HepG2 (cell line): ENCODE measurements around the gene TCN2. TPM values are rescaled to one million over a fixed set of nuclear protein-coding genes. Genes with fewer than 3 reads are reported as not detected.

Source experiments
- BRCA1 ChIP-seq: sonication (generic); formaldehyde crosslinking; IDR thresholded peaks from 2 replicates; pipeline ENCODE4 v1.4.0; 2020; ENCODE audit warnings: missing genetic modification reagents
- CCDC6 ChIP-seq: sonication (generic); formaldehyde crosslinking; IDR thresholded peaks from 2 replicates; pipeline ENCODE4 v1.8.1; 2022; ENCODE audit warnings: mild to moderate bottlenecking, missing genetic modification reagents, moderate library complexity
- DRAP1 ChIP-seq: IDR thresholded peaks from 2 replicates; pipeline ENCODE4 v1.6.1; 2016; ENCODE audit warnings: missing genetic modification reagents, missing compliant biosample characterization
- E2F2 ChIP-seq: sonication (generic); formaldehyde crosslinking; IDR thresholded peaks from 2 replicates; pipeline ENCODE4 v1.4.0; 2020; ENCODE audit warnings: missing genetic modification reagents, borderline replicate concordance
- FOSL2 ChIP-seq: sonication (generic); formaldehyde crosslinking; IDR thresholded peaks from 2 replicates; pipeline ENCODE4 v1.4.0; 2020; ENCODE audit warnings: missing genetic modification reagents
- HHEX ChIP-seq: IDR thresholded peaks from 2 replicates; pipeline ENCODE4 v1.6.1; 2016; ENCODE audit warnings: control low read depth
- HMGXB4 ChIP-seq, 2 experiments: sonication (generic) in 1 of 2; formaldehyde crosslinking in 1 of 2; IDR thresholded peaks; 2 replicates each; pipeline versions ENCODE4 v1.4.0 to v1.6.1; 2018 to 2020; ENCODE audit warnings: missing genetic modification reagents in 2 of 2, borderline replicate concordance in 1 of 2, low read depth in 1 of 2, mild to moderate bottlenecking in 1 of 2, missing biosample characterization in 1 of 2
- HNRNPK ChIP-seq: fragments of 200-400 bp; formaldehyde crosslinking; IDR thresholded peaks from 2 replicates; pipeline ENCODE4 v1.6.1; 2018; ENCODE audit warnings: low read length, low read depth, moderate library complexity, mild to moderate bottlenecking; ENCODE audit not compliant: poor library complexity, severe bottlenecking
- HOXA3 ChIP-seq: sonication (generic); formaldehyde crosslinking; IDR thresholded peaks from 2 replicates; pipeline ENCODE4 v1.5.0; 2020; ENCODE audit warnings: missing genetic modification reagents
- HOXD1 ChIP-seq: sonication (generic); formaldehyde crosslinking; IDR thresholded peaks from 2 replicates; pipeline ENCODE4 v1.5.0; 2020; ENCODE audit warnings: missing genetic modification reagents
- JDP2 ChIP-seq: sonication (generic); formaldehyde crosslinking; IDR thresholded peaks from 2 replicates; pipeline ENCODE4 v1.8.1; 2022; ENCODE audit warnings: missing genetic modification reagents, borderline replicate concordance
- NR2F6 ChIP-seq, 2 experiments: IDR thresholded peaks; 2 replicates each; pipeline ENCODE4 v1.6.1; 2016; ENCODE audit warnings: antibody characterized with exemption in 1 of 2, mild to moderate bottlenecking in 1 of 2
- PHF8 ChIP-seq: sonication (generic); formaldehyde crosslinking; IDR thresholded peaks from 2 replicates; pipeline ENCODE4 v1.5.0; 2020; ENCODE audit warnings: missing genetic modification reagents
- POLR2AphosphoS5 ChIP-seq: IDR thresholded peaks from 2 replicates; pipeline ENCODE4 v1.6.1; 2012; ENCODE audit warnings: low read depth, low read length
- RXRB ChIP-seq: IDR thresholded peaks from 2 replicates; pipeline ENCODE4 v1.6.1; 2016; ENCODE audit warnings: borderline replicate concordance, missing genetic modification reagents, missing compliant biosample characterization
- SMC3 ChIP-seq: IDR thresholded peaks from 2 replicates; pipeline ENCODE4 v1.6.1; 2011; ENCODE audit warnings: low read length, improper control_type of control experiment
- XBP1 ChIP-seq: sonication (generic); formaldehyde crosslinking; IDR thresholded peaks from 2 replicates; pipeline ENCODE4 v1.5.0; 2020; ENCODE audit warnings: missing genetic modification reagents
- ZNF251 ChIP-seq: sonication (generic); formaldehyde crosslinking; IDR thresholded peaks from 2 replicates; pipeline ENCODE4 v1.9.0; 2021; ENCODE audit warnings: mild to moderate bottlenecking, missing genetic modification reagents
- ZNF441 ChIP-seq: sonication (generic); formaldehyde crosslinking; IDR thresholded peaks from 2 replicates; pipeline ENCODE4 v1.7.0; 2021; ENCODE audit warnings: missing genetic modification reagents, borderline replicate concordance
- ZNF562 ChIP-seq: sonication (generic); formaldehyde crosslinking; IDR thresholded peaks from 2 replicates; pipeline ENCODE4 v1.8.0; 2022; ENCODE audit warnings: missing genetic modification reagents, borderline replicate concordance
- ZNF614 ChIP-seq: IDR thresholded peaks from 2 replicates; pipeline ENCODE4 v1.6.1; 2018; ENCODE audit warnings: missing biosample characterization, missing genetic modification reagents, inconsistent platforms, borderline replicate concordance
- ZNF672 ChIP-seq: sonication (generic); formaldehyde crosslinking; IDR thresholded peaks from 2 replicates; pipeline ENCODE4 v1.8.1; 2022; ENCODE audit warnings: missing genetic modification reagents
- ZNF724P ChIP-seq: sonication (generic); formaldehyde crosslinking; IDR thresholded peaks from 2 replicates; pipeline ENCODE4 v1.8.0; 2022; ENCODE audit warnings: missing genetic modification reagents, borderline replicate concordance
- ZNF839 ChIP-seq: sonication (generic); formaldehyde crosslinking; IDR thresholded peaks from 2 replicates; pipeline ENCODE4 v1.4.0; 2020; ENCODE audit warnings: missing genetic modification reagents, mild to moderate bottlenecking, borderline replicate concordance
- ZSCAN31 ChIP-seq: sonication (generic); formaldehyde crosslinking; IDR thresholded peaks from 2 replicates; pipeline ENCODE4 v1.5.0; 2020; ENCODE audit warnings: low read depth, mild to moderate bottlenecking, missing genetic modification reagents
- polyA plus RNA-seq, 8 experiments: library from polyadenylated mRNA; depleted of rRNA in 3 of 8; stranded (reverse) in 7 of 8; unstranded in 1 of 8; fragments of >200 nt; fragmentation: Illumina TruSeq in 4 of 8; extraction: Trizol in 4 of 8; gene quantifications; 2 replicates each; pipeline versions ENCODE4 v1.2.1 to v1.2.3, GENCODE V29; 2011 to 2016; ENCODE audit warnings: low read depth in 4 of 8, missing spikeins in 1 of 8, mixed read lengths in 1 of 8; ENCODE audit not compliant: insufficient read depth in 1 of 8
- total RNA-seq, 5 experiments: library from RNA; depleted of rRNA; stranded (reverse); fragments of >200 nt; fragmentation: Illumina TruSeq; extraction: Trizol; gene quantifications; 2 replicates each; pipeline ENCODE4 v1.2.3, GENCODE V29; 2016; ENCODE audit warnings: low read depth in 1 of 5
- TF ChIP-seq, protein P1 (sequence below): IDR thresholded peaks from 2 replicates; pipeline ENCODE4 v1.6.1; 2016; ENCODE audit warnings: low read depth, control low read depth

TCN2 gene
- total and polyA plus RNA-seq, 2 of the 13 experiments (the other 11 are each of a cell fraction or from before 2014, with no cell fraction given), result 0.29 to 0.31 TPM

- peak; percentile 66 for TF ChIP-seq HNRNPK
- no peak for TF ChIP-seq ZNF251 (CRISPR knock-in tag)
- TF ChIP-seq ZNF672 (CRISPR knock-in tag), result no peak
- TF ChIP-seq, protein P1, sequence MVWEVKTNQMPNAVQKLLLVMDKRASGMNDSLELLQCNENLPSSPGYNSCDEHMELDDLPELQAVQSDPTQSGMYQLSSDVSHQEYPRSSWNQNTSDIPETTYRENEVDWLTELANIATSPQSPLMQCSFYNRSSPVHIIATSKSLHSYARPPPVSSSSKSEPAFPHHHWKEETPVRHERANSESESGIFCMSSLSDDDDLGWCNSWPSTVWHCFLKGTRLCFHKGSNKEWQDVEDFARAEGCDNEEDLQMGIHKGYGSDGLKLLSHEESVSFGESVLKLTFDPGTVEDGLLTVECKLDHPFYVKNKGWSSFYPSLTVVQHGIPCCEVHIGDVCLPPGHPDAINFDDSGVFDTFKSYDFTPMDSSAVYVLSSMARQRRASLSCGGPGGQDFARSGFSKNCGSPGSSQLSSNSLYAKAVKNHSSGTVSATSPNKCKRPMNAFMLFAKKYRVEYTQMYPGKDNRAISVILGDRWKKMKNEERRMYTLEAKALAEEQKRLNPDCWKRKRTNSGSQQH, result no peak
- no peak for TF ChIP-seq SMC3
- TF ChIP-seq ZNF839 (CRISPR knock-in tag), result no peak; the same call in 1 of the 2 replicates
- TF ChIP-seq DRAP1 (CRISPR knock-in tag), result no peak
- peak; percentile 65; the same call in 1 of the 2 replicates for TF ChIP-seq CCDC6
- peak; percentile 17; the same call in 1 of the 2 replicates for TF ChIP-seq FOSL2 (CRISPR knock-in tag)
- no peak for TF ChIP-seq HOXA3
- no peak for TF ChIP-seq BRCA1 (CRISPR knock-in tag)
- no peak for TF ChIP-seq E2F2 (CRISPR knock-in tag)
- 0 out of 2 replicates have a peak, but pooled peaks have one; percentile 30 for TF ChIP-seq PHF8 (CRISPR knock-in tag)
- no peak for TF ChIP-seq RXRB (CRISPR knock-in tag)
- TF ChIP-seq HHEX (CRISPR knock-in tag), result no peak
- TF ChIP-seq ZSCAN31 (CRISPR knock-in tag), result no peak
- peak; percentile 47; the same call in 1 of the 2 replicates for TF ChIP-seq ZNF724P
- no peak for TF ChIP-seq ZNF562 (CRISPR knock-in tag)
- TF ChIP-seq HOXD1 (CRISPR knock-in tag), result no peak
- TF ChIP-seq NR2F6 (IDR thresholded peaks at IDR 0.05), result no peak
- no peak for TF ChIP-seq NR2F6 (CRISPR knock-in tag; IDR thresholded peaks at IDR 0.05)
- no peak for TF ChIP-seq JDP2 (CRISPR knock-in tag)
- TF ChIP-seq HMGXB4 (CRISPR knock-in tag; IDR thresholded peaks at IDR 0.05; ENCODE audit: borderline replicate concordance in 1 of 2, low read depth in 1 of 2), result no peak; a peak in 2 of 4 replicates
- TF ChIP-seq XBP1 (CRISPR knock-in tag), result no peak
- TF ChIP-seq ZNF441 (CRISPR knock-in tag), result peak; percentile 66; the same call in 1 of the 2 replicates
- no peak for TF ChIP-seq POLR2AphosphoS5
- TF ChIP-seq ZNF614 (CRISPR knock-in tag), result no peak
These were observed 60.8 kb downstream of the TCN2 start, which contains the start of gene DUSP18 (continued) for GRCh38 chr22:30667494-30668385.
